H9 (cell line): ENCODE results near the gene DPYD. TPM values are rescaled to one million over a fixed set of nuclear protein-coding genes. Genes with fewer than 3 reads are reported as not detected.

ENCODE experiments used
- DNase-seq: peaks from one replicate; pipeline ENCODE4 v3.0.0-alpha.2; 2017
- H2AFZ ChIP-seq: one replicate; pipeline ENCODE4 v1.6.1; 2013; ENCODE audit warnings: mild to moderate bottlenecking, low read length, control low read depth, moderate library complexity
- H2AK5ac ChIP-seq: 2 replicates; pipeline ENCODE4 v1.6.1; 2013; ENCODE audit warnings: low read length, control low read depth, mixed read lengths; ENCODE audit not compliant: insufficient read length
- H2BK120ac ChIP-seq: one replicate; pipeline ENCODE4 v1.6.1; 2013; ENCODE audit warnings: low read depth, mild to moderate bottlenecking, low read length, control low read depth, inconsistent platforms; ENCODE audit not compliant: poor library complexity, severe bottlenecking
- H2BK12ac ChIP-seq: 2 replicates; pipeline ENCODE4 v1.6.1; 2013; ENCODE audit warnings: low read length, control low read depth, mixed read lengths, low read depth; ENCODE audit not compliant: insufficient read length
- H2BK15ac ChIP-seq: 2 replicates; pipeline ENCODE4 v1.6.1; 2013; ENCODE audit warnings: low read depth, low read length, control low read depth
- H2BK20ac ChIP-seq: one replicate; pipeline ENCODE4 v1.6.1; 2013; ENCODE audit warnings: low read depth, mild to moderate bottlenecking, low read length, control low read depth, inconsistent platforms; ENCODE audit not compliant: poor library complexity, severe bottlenecking
- H2BK5ac ChIP-seq: 2 replicates; pipeline ENCODE4 v1.6.1; 2013; ENCODE audit warnings: low read length, control low read depth, mixed read lengths; ENCODE audit not compliant: insufficient read length
- H3K14ac ChIP-seq: 2 replicates; pipeline ENCODE4 v1.6.1; 2013; ENCODE audit warnings: low read length, control low read depth; ENCODE audit not compliant: insufficient read depth
- H3K18ac ChIP-seq: 2 replicates; pipeline ENCODE4 v1.6.1; 2013; ENCODE audit warnings: low read depth, mild to moderate bottlenecking, mixed read lengths, low read length, control low read depth; ENCODE audit not compliant: insufficient read length
- H3K23ac ChIP-seq: 2 replicates; pipeline ENCODE4 v1.6.1; 2013; ENCODE audit warnings: low read length, control low read depth, mixed read lengths, low read depth; ENCODE audit not compliant: insufficient read length
- H3K23me2 ChIP-seq: 2 replicates; pipeline ENCODE4 v1.6.1; 2013; ENCODE audit warnings: low read depth, mild to moderate bottlenecking, mixed read lengths, low read length, control low read depth; ENCODE audit not compliant: insufficient read length, poor library complexity, severe bottlenecking
- H3K27ac ChIP-seq: 2 replicates; pipeline ENCODE4 v1.5.1; 2013; ENCODE audit warnings: low read length, control low read depth, mixed read lengths, low read depth; ENCODE audit not compliant: insufficient read length
- H3K27me3 ChIP-seq: 2 replicates; pipeline ENCODE4 v1.6.1; 2013; ENCODE audit warnings: low read length, control low read depth, inconsistent platforms; ENCODE audit not compliant: insufficient read depth
- H3K4ac ChIP-seq: 2 replicates; pipeline ENCODE4 v1.6.1; 2013; ENCODE audit warnings: low read depth, mild to moderate bottlenecking, control low read depth, inconsistent platforms, low read length, moderate library complexity
- H3K4me1 ChIP-seq: 2 replicates; pipeline ENCODE4 v1.6.1; 2013; ENCODE audit warnings: low read length, control low read depth, inconsistent platforms; ENCODE audit not compliant: insufficient read depth
- H3K4me2 ChIP-seq: 2 replicates; pipeline ENCODE4 v1.6.1; 2013; ENCODE audit warnings: low read length, control low read depth, mixed read lengths; ENCODE audit not compliant: insufficient read length, insufficient read depth
- H3K56ac ChIP-seq: 2 replicates; pipeline ENCODE4 v1.6.1; 2013; ENCODE audit warnings: low read depth, mild to moderate bottlenecking, mixed read lengths, low read length, control low read depth; ENCODE audit not compliant: insufficient read length
- H3K79me1 ChIP-seq: 2 replicates; pipeline ENCODE4 v1.6.1; 2013; ENCODE audit warnings: low read depth, mild to moderate bottlenecking, moderate library complexity, low read length, control low read depth, inconsistent platforms; ENCODE audit not compliant: insufficient read depth, poor library complexity, severe bottlenecking
- H3K79me2 ChIP-seq: 2 replicates; pipeline ENCODE4 v1.6.1; 2013; ENCODE audit warnings: low read length, control low read depth, inconsistent platforms; ENCODE audit not compliant: insufficient read depth
- H3K9ac ChIP-seq: 2 replicates; pipeline ENCODE4 v1.6.1; 2013; ENCODE audit warnings: low read length, control low read depth, mixed read lengths; ENCODE audit not compliant: insufficient read length; ENCODE audit errors: extremely low read depth
- H3K9me3 ChIP-seq: one replicate; pipeline ENCODE4 v1.6.1; 2013; ENCODE audit warnings: low read depth, low read length, inconsistent platforms; ENCODE audit not compliant: control insufficient read depth
- H3T11ph ChIP-seq: one replicate; pipeline ENCODE4 v1.6.1; 2013; ENCODE audit warnings: mild to moderate bottlenecking, low read length, control low read depth, inconsistent platforms
- H4K20me1 ChIP-seq: one replicate; pipeline ENCODE4 v1.6.1; 2013; ENCODE audit not compliant: control insufficient read depth, insufficient read length, insufficient read depth
- H4K5ac ChIP-seq: 2 replicates; pipeline ENCODE4 v1.6.1; 2013; ENCODE audit warnings: low read depth, mild to moderate bottlenecking, mixed read lengths, low read length, control low read depth; ENCODE audit not compliant: insufficient read length
- H4K8ac ChIP-seq: replicated peaks from 2 replicates; pipeline ENCODE4 v1.6.1; 2013; ENCODE audit warnings: low read length, control low read depth, mixed read lengths, low read depth; ENCODE audit not compliant: insufficient read length
- H4K91ac ChIP-seq: 2 replicates; pipeline ENCODE4 v1.6.1; 2013; ENCODE audit warnings: low read depth, mild to moderate bottlenecking, moderate library complexity, mixed read lengths, low read length, control low read depth; ENCODE audit not compliant: insufficient read length
- H3K27ac Mint-ChIP-seq, 3 experiments: 2 replicates in 2 of 3; 3 replicates in 1 of 3; pipeline ENCODE4 v1.8.0; 2020 to 2021; ENCODE audit warnings: mixed read lengths in 3 of 3, mild to moderate bottlenecking in 1 of 3, moderate library complexity in 1 of 3
- H3K27me3 Mint-ChIP-seq: 2 replicates; pipeline ENCODE4 v1.8.0; 2021; ENCODE audit warnings: low read depth, mild to moderate bottlenecking, moderate library complexity, mixed read lengths
- H3K36me3 Mint-ChIP-seq, 3 experiments: 2 replicates in 2 of 3; 3 replicates in 1 of 3; pipeline ENCODE4 v1.8.0; 2020 to 2021; ENCODE audit warnings: low read depth in 3 of 3, mixed read lengths in 3 of 3; ENCODE audit not compliant: insufficient read depth in 1 of 3
- H3K4me1 Mint-ChIP-seq, 2 experiments: 2 replicates each; pipeline ENCODE4 v1.8.0; 2020; ENCODE audit warnings: mixed read lengths in 2 of 2
- H3K4me3 Mint-ChIP-seq, 2 experiments: 2 replicates in 1 of 2; 3 replicates in 1 of 2; pipeline ENCODE4 v1.8.0; 2020 to 2021; ENCODE audit warnings: mild to moderate bottlenecking in 2 of 2, mixed read lengths in 2 of 2, moderate library complexity in 1 of 2
- H3K9me3 Mint-ChIP-seq, 2 experiments: 2 replicates in 1 of 2; 3 replicates in 1 of 2; pipeline ENCODE4 v1.8.0; 2020; ENCODE audit warnings: mild to moderate bottlenecking in 2 of 2, mixed read lengths in 2 of 2, moderate library complexity in 1 of 2
- CTCF ChIP-seq: fragments of 200-600 bp; sonication (generic); conservative IDR thresholded peaks from 3 replicates; pipeline ENCODE4 v1.8.0; 2021; ENCODE audit warnings: antibody characterized with exemption, mild to moderate bottlenecking
- total RNA-seq: library from RNA; stranded (reverse); gene quantifications from 2 replicates; pipeline ENCODE4 v1.2.1, GENCODE V29; 2021

DPYD gene
- total RNA-seq, 1 experiment from 2014 or later, result 0.37 TPM

- Histone ChIP-seq H2AK5ac (no peak overlapping the region), H3T11ph (no peak overlapping the region), H2BK15ac (no peak overlapping the region), H2BK120ac (no peak overlapping the region), H2BK5ac (no peak overlapping the region), H3K23me2 (no peaks in the 10 kb centered on the region), H3K56ac (no peak overlapping the region), H4K20me1 (no peaks in the 10 kb centered on the region), H3K9ac (no peak overlapping the region), H2BK20ac (no peak overlapping the region), H4K8ac (no peak overlapping the region), H3K14ac (no peak overlapping the region), H3K4me2 (no peak overlapping the region), H3K79me1 (no peaks in the 10 kb centered on the region), H3K27me3 (no peaks in the 10 kb centered on the region), H4K5ac (no peak overlapping the region), H3K9me3 (no peaks in the 10 kb centered on the region), H4K91ac (no peak overlapping the region), H3K18ac (no peak overlapping the region), H2BK12ac (no peak overlapping the region), H2AFZ (no peak overlapping the region), H3K23ac (no peak overlapping the region), H3K4ac (no peak overlapping the region), H3K27ac (no peak overlapping the region), H3K4me1 (no peaks in the 10 kb centered on the region), H3K79me2 (no peaks in the 10 kb centered on the region)
- Mint-ChIP-seq H3K27ac (no peak overlapping the region), H3K27me3 (no peaks in the 10 kb centered on the region), H3K4me1 (no peaks in the 10 kb centered on the region), H3K9me3 (no peaks in the 10 kb centered on the region), H3K36me3 (no peaks in the 10 kb centered on the region), H3K4me3 (no peak overlapping the region)
- DNase-seq, result no peak
- TF ChIP-seq CTCF, result no peak
Measured at GRCh38 chr1:97834899-97835298, 85.9 kb downstream of the DPYD start.
